HG02623 (cell line): ENCODE measurements around the gene LRRC30.

ENCODE experiments used
- ATAC-seq: cut with Tn5 transposase; IDR thresholded peaks from one replicate; pipeline ENCODE4 v1.9.1; 2021; ENCODE audit warnings: moderate library complexity; ENCODE audit not compliant: unreplicated experiment

The LRRC30 gene

GRCh38 chr18:7236933-7237332, 6.0 kb downstream of the LRRC30 start:
- ATAC-seq: no peak

GRCh38 chr18:7237673-7238272, 6.9 kb downstream of the LRRC30 start:
- ATAC-seq: no peak

GRCh38 chr18:7242926-7243325, 12.0 kb downstream of the LRRC30 start:
- no peak for ATAC-seq

DNA sequence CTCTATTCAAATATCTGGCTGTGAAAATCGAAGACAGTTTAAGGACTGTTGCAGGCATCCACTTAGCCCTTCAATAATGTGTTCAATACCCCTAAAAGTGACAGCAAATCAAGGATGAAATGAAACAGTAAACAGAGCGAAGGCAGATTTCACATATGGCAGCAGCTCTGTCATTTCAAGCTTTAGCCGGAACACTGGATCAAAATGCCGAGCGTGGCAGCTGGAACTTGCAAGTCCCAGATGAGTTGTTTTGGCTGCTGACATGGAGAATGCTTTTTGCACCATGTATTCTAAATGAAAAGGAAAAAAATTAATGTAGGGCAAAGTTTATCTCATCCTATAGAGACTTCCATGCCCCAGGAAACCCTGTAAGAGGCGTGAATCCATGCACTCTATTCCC, 18.0 kb downstream of the LRRC30 start:
- no peak for ATAC-seq

DNA sequence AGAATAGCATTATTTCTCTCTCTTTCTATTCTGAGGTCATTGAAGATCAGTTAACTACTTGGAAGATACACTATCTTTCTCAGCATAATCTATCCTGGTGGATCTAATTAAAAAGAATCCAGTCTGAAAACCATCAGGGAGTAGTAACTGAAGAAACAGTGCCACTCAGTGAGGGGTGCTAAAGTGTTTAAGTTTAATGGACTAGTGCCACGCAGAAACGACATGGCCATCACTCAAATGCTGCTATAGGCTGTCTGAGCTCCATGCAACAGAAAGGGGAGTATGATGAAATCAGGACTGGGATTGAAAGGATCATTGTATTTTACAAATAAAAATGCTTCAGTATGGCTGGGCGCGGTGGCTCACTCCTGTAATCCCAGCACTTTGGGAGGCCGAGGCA, 23.3 kb downstream of the LRRC30 start:
- no peak for ATAC-seq

- ATAC-seq: no peak
These were observed 24.2 kb downstream of the LRRC30 start for GRCh38 chr18:7255054-7255453.

- no peak for ATAC-seq
These were observed 24.8 kb downstream of the LRRC30 start for GRCh38 chr18:7255643-7256042.

DNA sequence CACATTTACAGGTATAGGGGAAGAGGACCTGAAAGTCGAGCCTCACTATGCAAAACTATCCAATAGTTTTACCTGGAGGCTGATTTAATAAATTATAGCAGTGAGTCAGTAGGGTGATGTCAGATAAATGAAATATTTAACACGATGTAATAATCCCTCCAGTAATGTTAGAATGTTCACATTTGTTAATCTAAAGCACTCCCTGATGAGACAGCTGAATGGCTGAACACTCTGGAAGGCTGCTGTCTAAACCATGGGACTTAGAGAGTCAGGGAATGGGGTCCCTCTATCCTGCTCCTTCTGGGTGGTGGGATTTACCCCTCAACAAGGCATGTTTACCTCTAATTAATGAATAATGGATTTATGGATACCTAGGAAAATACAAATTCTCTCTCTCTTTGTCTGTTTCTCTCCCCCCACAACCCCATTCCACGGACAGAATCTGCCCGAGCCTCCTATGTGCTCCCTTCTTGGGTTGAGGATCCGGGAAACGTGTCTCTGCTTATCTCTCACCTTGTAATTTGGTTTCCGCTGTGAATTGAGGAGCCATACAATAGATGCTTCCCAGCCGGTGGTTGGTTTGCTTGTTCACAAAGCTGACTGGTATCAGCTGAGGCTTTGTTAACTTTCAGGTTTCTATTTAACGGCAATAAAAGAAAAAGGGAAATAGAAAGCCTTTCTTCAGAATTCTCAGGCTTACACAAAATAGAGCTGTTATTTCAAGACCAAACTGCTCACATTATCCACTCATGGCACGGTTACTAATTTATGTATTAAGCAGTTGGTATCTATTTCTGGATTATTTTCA, 25.9 kb downstream of the LRRC30 start:
- ATAC-seq: no peak

- ATAC-seq: no peak
These were observed 26.5 kb downstream of the LRRC30 start for GRCh38 chr18:7257426-7257740.

DNA sequence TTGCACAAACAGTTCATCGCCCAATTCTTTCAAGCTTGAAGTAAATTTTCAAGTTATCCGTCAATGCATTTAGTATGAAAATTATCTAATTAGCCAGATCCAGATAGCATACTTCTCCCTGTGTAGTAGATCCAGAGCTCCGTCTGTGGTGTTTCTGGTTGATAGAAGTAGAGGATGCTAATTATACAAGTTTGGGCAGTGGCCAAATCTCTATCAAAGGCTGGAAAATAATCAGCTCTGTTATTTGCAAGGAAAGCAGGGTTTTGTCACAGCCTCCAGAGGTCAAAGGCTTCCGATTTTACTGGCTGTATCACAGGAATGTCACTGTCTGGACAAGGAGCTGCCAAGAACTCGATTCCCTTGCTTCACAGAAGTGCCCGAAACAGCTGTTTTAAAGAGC, 28.6 kb downstream of the LRRC30 start:
- no peak for ATAC-seq

GRCh38 chr18:7261199-7261598, 30.3 kb downstream of the LRRC30 start:
- no peak for ATAC-seq

- no peak for ATAC-seq
These were observed 37.1 kb downstream of the LRRC30 start for GRCh38 chr18:7267973-7268372.

DNA sequence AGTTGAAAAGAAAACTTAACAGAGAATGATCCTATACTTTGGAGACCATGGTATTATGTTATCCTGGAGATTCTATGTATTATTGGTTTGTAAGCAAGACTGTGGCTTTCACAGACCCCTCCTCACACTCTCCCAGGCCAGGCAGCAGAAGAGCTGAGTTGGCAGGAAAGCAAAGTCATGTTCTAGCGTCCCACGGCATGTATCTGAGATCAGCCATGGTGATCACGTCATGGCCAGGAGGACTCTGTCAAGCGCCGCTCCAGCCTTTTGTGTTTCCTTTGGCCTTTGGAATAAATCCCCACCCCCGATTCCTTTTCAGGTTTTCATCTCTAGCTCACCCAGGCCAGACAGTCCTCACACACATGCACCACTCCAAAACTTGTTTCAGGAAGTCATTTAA, 39.1 kb downstream of the LRRC30 start:
- no peak for ATAC-seq

DNA sequence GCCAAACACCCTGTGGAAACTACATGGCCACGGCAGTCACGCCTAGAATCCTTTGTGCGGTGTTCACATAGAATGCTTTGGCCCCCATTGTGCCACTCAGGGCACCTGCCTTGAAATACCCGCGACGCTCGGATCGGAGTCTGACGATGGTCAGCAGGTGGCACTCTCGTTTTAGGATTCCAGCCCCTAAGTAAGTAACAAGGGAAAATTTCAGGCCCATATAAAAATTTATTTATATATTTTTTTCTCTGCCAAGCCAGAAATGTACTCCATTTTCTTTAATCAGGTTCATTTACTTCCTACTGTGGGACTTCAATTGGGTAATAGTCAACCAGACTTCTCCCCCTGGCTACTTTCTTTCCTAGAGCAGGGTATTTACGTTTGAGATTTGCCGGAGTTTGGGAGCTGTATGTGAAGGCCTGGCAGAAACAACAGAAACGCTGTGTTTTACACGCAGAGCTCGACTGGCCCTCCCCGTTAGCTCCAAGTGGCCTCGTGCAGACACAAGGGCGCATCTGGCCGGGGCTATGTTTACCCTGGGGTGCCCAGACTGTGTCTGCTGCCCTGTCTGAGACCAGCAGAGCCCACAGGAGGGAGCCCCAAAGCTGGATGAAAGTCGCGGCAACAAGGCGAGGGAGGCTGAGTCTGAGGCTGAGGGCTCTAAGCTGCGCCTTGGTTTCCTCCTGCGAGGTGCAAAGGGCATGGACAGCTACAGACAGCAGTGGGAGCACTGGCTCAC, 41.6 kb downstream of the LRRC30 start:
- ATAC-seq: no peak

DNA sequence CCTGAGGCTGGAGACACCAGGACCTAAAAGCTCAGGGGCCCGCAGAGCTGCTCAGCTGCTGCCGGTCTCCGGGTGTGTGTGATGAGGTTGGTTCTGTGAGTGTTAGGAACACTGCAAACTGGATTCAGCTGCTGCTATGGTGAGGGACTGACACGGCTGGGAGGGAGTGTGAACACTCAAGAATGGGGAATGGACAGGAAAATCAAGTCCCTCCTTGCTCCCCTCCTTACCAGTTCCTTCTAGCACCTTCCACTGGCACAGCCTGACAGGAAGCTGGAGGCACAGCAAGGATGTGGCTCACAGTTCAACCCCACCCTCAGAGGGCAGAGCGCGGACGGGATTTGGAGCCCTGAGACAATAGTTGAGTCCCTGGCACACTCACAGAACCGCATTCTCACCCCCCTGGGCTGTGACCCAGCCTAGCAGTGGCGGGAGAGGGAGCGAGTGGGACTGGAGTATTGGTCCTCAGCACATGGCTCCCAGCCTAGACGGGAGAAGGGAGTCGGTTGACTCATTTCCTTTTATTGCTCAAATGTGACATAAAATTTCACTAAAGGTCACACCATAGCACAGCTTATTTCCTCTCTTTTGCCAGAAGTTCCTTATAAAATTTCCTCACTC, 42.5 kb downstream of the LRRC30 start:
- no peak for ATAC-seq

- no peak for ATAC-seq
These were observed 50.7 kb downstream of the LRRC30 start for GRCh38 chr18:7281579-7281978.
